Measurements from ENCODE around the gene NANOS3. TPM values are rescaled to one million over a fixed set of nuclear protein-coding genes. Genes with fewer than 3 reads are reported as not detected.

Gene NANOS3
- total RNA-seq, 2 donors from 2014 or later = 0.64 TPM; not detected in 1

DNA sequence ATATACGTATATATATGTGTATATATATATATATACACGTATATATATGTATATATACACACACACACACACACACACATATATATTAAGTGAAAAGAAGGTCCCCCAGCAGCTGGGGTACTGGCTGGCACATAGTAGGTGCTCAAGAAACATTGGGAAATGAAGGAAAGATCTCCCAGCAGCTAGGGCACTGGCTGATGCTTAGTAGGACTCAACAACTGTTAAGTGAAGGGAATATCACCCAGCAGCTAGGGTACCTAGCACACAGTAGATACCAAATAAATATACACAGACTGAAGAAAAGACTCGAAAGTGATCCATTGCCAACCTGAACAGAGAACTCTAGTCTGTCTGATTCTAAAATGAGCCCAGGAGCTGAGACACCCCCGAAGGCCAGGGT is 49.1 kb downstream of the NANOS3 start:
- no peak overlapping the region for H3K27ac ChIP-seq (ENCODE audit: low read depth, low read length)
- 90% methylated on average over 2 of the region's 4 CpGs; no CpG with 5 or more reads in 1 of the 2 experiments for WGBS, 2 experiments (ENCODE audit: insufficient coverage in 1 of 2, insufficient read length in 1 of 2)
- Mint-ChIP-seq H3K36me3 (ENCODE audit: low read depth) (peaks cover 62% of the 10 kb centered on the region), H3K9me3 (peaks cover 4% of the 10 kb centered on the region), H3K27ac (no peak overlapping the region), H3K27me3 (ENCODE audit: insufficient read depth) (no peaks in the 10 kb centered on the region), H3K4me3 (no peak overlapping the region), H3K4me1 (no peaks in the 10 kb centered on the region)
- no peaks in the 10 kb centered on the region for H3K27me3 ChIP-seq (ENCODE audit: control insufficient read depth, insufficient read depth, low read length, poor library complexity, severe bottlenecking)
- H3K9me3 ChIP-seq (ENCODE audit: control insufficient read depth, low read length) = peaks cover 4% of the 10 kb centered on the region
- TF ChIP-seq, protein P1, sequence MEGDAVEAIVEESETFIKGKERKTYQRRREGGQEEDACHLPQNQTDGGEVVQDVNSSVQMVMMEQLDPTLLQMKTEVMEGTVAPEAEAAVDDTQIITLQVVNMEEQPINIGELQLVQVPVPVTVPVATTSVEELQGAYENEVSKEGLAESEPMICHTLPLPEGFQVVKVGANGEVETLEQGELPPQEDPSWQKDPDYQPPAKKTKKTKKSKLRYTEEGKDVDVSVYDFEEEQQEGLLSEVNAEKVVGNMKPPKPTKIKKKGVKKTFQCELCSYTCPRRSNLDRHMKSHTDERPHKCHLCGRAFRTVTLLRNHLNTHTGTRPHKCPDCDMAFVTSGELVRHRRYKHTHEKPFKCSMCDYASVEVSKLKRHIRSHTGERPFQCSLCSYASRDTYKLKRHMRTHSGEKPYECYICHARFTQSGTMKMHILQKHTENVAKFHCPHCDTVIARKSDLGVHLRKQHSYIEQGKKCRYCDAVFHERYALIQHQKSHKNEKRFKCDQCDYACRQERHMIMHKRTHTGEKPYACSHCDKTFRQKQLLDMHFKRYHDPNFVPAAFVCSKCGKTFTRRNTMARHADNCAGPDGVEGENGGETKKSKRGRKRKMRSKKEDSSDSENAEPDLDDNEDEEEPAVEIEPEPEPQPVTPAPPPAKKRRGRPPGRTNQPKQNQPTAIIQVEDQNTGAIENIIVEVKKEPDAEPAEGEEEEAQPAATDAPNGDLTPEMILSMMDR (conservative IDR thresholded peaks at IDR 0.05) = no peak
- no peak overlapping the region for H3K4me3 ChIP-seq (ENCODE audit: low read length)
- H3K36me3 ChIP-seq (ENCODE audit: control insufficient read depth, insufficient read depth, low read length) = peaks cover 43% of the 10 kb centered on the region
- H3K9ac ChIP-seq (ENCODE audit: extremely low read depth, low read length, poor library complexity, severe bottlenecking) = no peak overlapping the region
- no peaks in the 10 kb centered on the region for H3K4me1 ChIP-seq (ENCODE audit: control insufficient read depth, insufficient read depth, low read length)
- no peak for DNase-seq

DNA sequence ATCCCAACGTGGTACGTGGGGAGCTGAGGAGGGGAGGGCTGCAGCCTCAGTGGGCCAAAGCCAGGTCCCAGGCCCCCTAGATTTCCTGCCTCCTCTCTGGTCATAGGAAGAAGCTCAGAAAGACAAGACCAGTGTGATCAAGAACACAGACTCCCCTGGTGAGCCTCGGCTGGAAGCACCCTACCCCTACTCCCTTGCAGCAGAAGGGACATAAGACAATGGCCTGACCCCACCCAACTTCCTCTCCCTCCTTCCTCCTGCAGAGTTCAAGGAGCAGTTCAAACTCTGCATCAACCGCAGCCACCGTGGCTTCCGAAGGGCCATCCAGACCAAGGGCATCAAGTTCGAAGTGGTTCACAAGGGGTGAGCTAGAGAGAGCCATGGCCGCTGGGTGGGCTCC is 49.8 kb downstream of the NANOS3 start:
- Histone ChIP-seq H3K4me1 (ENCODE audit: control insufficient read depth, insufficient read depth, low read length) (no peaks in the 10 kb centered on the region), H3K9ac (ENCODE audit: extremely low read depth, low read length, poor library complexity, severe bottlenecking) (no peak overlapping the region), H3K27me3 (ENCODE audit: control insufficient read depth, insufficient read depth, low read length, poor library complexity, severe bottlenecking) (no peaks in the 10 kb centered on the region), H3K27ac (ENCODE audit: low read depth, low read length) (no peak overlapping the region), H3K36me3 (ENCODE audit: control insufficient read depth, insufficient read depth, low read length) (peaks cover 36% of the 10 kb centered on the region), H3K4me3 (ENCODE audit: low read length) (no peak overlapping the region), H3K9me3 (ENCODE audit: control insufficient read depth, low read length) (no peaks in the 10 kb centered on the region)
- Mint-ChIP-seq H3K27ac (no peak overlapping the region), H3K4me1 (no peaks in the 10 kb centered on the region), H3K4me3 (no peak overlapping the region), H3K27me3 (ENCODE audit: insufficient read depth) (no peaks in the 10 kb centered on the region), H3K36me3 (ENCODE audit: low read depth) (peaks cover 55% of the 10 kb centered on the region), H3K9me3 (no peaks in the 10 kb centered on the region)
- no peak for DNase-seq
- 92 to 96% methylated on average over 4 to 8 of the region's 8 CpGs for WGBS, 2 experiments (ENCODE audit: insufficient coverage in 1 of 2, insufficient read length in 1 of 2)
- TF ChIP-seq, protein P1 (conservative IDR thresholded peaks at IDR 0.05) = no peak

DNA sequence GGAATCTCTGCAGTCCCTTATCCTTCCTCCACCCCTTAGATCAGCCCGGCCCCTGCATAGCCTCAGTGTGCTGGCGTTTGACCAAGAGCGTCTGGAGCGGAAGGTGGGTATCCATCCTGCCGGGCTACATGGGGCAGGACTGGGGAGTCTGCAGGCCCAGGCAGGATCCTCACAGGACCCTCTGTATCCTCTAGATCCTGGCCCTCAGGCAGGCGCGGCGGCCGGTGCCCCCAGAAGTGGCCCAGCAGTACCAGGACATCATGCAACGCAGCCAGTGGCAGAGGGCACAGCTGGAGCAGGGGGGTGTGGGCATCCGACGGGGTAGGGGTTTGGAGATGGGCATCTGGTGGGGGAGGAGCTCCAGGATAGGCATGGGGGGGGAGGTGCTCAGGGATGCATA is 52.4 kb downstream of the NANOS3 start:
- Mint-ChIP-seq H3K27me3 (ENCODE audit: insufficient read depth) (no peaks in the 10 kb centered on the region), H3K36me3 (ENCODE audit: low read depth) (peaks cover 36% of the 10 kb centered on the region), H3K27ac (no peak overlapping the region), H3K4me3 (no peak overlapping the region), H3K4me1 (no peaks in the 10 kb centered on the region), H3K9me3 (no peaks in the 10 kb centered on the region)
- DNase-seq = no peak
- no peak overlapping the region for H3K9ac ChIP-seq (ENCODE audit: extremely low read depth, low read length, poor library complexity, severe bottlenecking)
- no peaks in the 10 kb centered on the region for H3K27me3 ChIP-seq (ENCODE audit: control insufficient read depth, insufficient read depth, low read length, poor library complexity, severe bottlenecking)
- H3K27ac ChIP-seq (ENCODE audit: low read depth, low read length) = no peak overlapping the region
- H3K4me1 ChIP-seq (ENCODE audit: control insufficient read depth, insufficient read depth, low read length) = no peaks in the 10 kb centered on the region
- TF ChIP-seq, protein P1 (conservative IDR thresholded peaks at IDR 0.05) = no peak
- H3K36me3 ChIP-seq (ENCODE audit: control insufficient read depth, insufficient read depth, low read length) = peaks cover 22% of the 10 kb centered on the region
- no peaks in the 10 kb centered on the region for H3K9me3 ChIP-seq (ENCODE audit: control insufficient read depth, low read length)
- no peak overlapping the region for H3K4me3 ChIP-seq (ENCODE audit: low read length)
- WGBS, 2 experiments (ENCODE audit: insufficient coverage in 1 of 2, insufficient read length in 1 of 2) = 93 to 98% methylated on average over 7 to 12 of the region's 12 CpGs

Measured in endodermal cell (in vitro differentiated cells).